GM12865 (cell line): ENCODE results near the gene ZNF316.
"Not testable (repeated sequence)": the region's sequence is repeated elsewhere in the genome, so short reads cannot be mapped to it uniquely, and the experiment has no call there.

ENCODE experiments used
- DNase-seq: peaks from one replicate; pipeline ENCODE4 v3.0.0; 2010; ENCODE audit warnings: low read depth
- H3K4me3 ChIP-seq: 2 replicates; pipeline ENCODE4 v1.5.1; 2011; ENCODE audit warnings: mild to moderate bottlenecking, low read depth, low read length, control low read depth
- TF ChIP-seq, protein P1 (sequence below): IDR thresholded peaks from 2 replicates; pipeline ENCODE4 v1.5.1; 2011; ENCODE audit warnings: low read length, control low read depth, low read depth, inconsistent platforms; ENCODE audit not compliant: insufficient read depth; ENCODE audit errors: missing control alignments

Gene ZNF316

DNA sequence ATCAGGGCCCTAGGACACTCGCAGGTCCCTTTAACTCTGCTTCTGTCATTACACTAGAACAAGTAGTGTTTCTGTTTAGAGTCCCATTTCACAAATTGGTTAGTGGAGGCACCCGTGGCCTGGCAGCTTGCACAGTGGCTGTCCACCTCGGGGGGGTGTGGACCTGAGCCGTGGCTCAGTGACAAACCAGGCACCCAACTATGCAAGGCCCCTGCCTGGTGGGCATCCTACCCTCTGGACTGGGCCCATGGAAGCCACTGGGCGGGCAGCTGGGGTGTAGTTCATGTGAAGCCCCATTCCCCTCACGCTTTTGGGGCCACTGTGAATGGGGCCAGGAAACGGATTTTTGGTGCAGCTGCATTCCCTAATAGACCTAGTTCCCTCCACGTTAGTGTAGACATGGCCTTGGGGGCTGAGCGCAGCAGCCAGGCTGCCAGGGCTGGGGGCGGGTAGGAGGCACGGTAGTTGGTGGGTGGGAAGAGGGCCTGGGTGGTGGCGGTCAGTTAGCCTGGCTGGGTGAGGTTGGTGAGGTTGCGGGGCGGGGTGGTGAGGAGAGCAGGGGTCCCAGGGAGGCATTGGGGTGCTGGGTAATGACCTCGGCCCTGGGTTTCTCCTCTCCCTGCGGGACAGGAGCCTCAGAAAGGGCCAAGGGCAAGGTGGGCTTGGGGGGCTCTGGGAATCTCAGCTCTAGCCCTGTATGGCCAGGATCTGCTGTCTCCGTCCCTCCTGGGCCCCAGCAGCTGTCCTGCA lies 18.7 kb downstream of the ZNF316 start:
- TF ChIP-seq, protein P1, sequence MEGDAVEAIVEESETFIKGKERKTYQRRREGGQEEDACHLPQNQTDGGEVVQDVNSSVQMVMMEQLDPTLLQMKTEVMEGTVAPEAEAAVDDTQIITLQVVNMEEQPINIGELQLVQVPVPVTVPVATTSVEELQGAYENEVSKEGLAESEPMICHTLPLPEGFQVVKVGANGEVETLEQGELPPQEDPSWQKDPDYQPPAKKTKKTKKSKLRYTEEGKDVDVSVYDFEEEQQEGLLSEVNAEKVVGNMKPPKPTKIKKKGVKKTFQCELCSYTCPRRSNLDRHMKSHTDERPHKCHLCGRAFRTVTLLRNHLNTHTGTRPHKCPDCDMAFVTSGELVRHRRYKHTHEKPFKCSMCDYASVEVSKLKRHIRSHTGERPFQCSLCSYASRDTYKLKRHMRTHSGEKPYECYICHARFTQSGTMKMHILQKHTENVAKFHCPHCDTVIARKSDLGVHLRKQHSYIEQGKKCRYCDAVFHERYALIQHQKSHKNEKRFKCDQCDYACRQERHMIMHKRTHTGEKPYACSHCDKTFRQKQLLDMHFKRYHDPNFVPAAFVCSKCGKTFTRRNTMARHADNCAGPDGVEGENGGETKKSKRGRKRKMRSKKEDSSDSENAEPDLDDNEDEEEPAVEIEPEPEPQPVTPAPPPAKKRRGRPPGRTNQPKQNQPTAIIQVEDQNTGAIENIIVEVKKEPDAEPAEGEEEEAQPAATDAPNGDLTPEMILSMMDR = no peak
- DNase-seq = no peak
- H3K4me3 ChIP-seq = no peak overlapping the region

DNA sequence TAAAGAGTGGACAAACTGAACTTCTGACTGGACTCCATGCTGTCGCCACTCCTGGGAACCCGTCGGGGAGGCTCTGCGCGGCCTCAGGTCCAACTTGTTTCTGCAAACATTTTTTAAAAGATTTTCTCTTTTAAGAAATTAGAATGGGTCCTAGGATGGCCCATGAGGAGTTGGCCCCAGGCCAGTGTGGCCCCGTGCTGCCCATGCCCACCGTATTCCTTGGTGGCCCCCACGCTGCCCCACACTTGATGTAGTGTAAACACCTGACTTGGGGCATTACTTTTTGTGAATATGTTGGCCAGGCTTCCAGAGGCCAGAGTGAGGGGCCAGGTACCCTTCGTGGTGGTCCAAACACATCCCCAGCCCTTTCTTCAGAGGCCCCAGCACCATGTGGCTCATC lies 19.3 kb downstream of the ZNF316 start:
- no peak for DNase-seq
- TF ChIP-seq, protein P1 = no peak
- H3K4me3 ChIP-seq = no peak overlapping the region

DNA sequence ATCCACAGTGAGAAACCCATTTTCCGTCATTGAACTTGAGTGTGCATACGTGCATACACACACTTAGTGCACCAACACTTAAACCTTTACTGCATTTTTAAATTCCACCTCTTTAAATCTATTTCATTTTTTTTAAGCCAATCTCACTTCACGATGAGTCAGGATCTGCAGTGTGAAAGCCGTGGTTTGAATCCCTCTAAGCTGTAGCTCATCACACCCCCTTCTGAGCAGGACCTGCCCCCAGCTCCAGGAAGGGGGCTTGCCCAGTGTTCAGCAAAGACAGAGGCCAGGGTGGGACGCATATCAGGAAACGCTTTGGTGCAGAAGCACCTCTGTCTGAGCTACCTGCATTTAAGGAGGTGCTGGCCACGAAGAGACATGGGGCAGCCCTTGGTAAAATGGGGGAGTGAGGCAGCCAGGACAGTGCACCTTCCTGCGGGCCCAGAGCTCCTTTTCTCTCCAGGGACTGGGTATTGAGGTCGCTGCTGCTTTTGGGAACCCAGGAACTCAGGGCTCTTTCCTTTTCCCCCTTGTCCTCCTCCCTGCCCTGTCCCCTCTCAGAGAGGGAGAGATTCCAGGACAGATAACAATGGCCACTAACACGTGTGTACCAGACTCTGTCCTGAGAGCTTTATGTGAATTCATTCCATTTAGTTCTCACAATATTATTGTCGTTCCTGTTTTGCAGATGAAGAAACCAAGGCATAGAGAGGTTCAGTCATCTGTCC lies 21.7 kb downstream of the ZNF316 start:
- DNase-seq = no peak
- H3K4me3 ChIP-seq = no peak overlapping the region
- TF ChIP-seq, protein P1 = no peak

DNA sequence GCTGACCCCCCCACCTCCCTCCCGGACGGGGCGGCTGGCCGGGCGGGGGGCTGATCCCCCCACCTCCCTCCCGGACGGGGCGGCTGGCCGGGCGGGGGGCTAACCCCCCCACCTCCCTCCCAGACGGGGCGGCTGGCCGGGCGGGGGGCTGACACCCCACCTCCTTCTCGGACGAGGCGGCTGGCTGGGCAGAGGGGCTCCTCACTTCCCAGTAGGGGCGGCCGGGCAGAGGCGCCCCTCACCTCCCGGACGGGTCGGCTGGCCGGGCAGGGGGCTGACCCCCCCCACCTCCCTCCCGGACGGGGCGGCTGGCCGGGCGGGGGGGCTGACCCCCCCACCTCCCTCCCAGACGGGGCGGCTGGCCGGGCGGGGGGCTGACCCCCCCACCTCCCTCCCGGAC lies 33.7 kb downstream of the ZNF316 start:
- DNase-seq, H3K4me3 ChIP-seq: not testable (repeated sequence)

DNA sequence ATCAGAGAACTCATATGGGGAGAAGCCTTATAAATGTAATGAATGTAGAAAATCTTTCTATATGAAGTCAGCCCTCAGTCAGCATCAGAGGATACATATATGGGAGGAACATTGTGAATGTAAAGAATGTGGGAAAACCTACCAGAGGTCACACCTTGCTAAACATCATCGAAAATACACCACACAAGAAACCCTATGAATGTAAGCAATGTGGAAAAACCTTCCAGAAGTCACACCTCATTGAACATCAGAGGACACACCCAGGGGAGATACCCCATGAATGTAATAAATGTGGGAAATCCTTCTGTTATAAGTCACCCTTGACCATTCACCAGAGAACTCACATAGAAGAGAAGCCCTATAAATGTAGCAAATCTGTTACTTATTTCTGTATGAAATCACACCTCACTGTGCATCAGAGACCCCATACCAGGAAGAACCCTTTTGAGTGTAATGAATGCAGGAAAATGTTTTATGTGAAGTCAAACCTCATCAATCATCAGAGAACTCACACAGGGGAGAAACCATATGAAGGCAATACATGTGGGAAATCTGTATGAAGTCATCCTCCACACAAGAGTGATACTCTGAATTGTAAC lies 38.8 kb downstream of the ZNF316 start:
- TF ChIP-seq, protein P1 = no peak
- no peak for DNase-seq
- no peak overlapping the region for H3K4me3 ChIP-seq

DNA sequence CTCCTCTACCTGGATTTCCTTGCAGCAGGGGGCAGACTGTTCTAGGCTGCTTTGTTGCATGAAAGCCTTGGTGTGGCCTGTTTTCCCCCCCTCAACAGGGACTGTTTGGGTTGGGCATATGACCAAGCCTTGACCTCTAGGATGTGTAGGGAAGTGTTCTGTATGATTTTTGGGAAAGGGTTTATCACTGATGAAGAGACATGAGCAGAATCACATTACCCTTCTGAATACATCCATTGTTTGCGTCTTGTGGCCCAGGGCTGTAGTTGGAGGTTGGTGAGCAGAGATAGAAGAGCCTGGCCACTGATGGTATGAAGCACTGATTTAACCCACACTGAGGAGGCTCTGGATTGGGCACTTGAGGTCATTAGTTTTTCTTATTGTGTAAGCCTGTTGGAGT lies 43.0 kb downstream of the ZNF316 start:
- TF ChIP-seq, protein P1 = no peak
- no peak overlapping the region for H3K4me3 ChIP-seq
- DNase-seq = no peak

DNA sequence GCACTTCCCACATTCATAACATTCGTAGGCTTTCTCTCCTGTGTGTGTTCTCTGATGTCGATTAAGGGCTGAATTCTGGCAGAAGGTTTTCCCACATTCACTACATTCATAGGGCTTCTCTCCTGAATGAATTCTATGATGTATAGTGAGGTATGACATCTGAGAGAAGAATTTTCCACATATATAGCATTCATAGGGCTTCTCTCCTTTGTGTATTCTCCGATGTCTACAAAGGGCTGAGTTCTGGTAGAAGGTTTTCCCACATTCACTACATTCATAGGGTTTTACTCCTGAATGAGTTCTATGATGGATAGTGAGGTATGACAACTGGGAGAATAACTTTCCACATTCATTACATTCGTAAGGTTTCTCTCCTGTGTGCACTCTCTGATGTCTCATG lies 54.0 kb downstream of the ZNF316 start:
- TF ChIP-seq, protein P1 = no peak
- no peak for DNase-seq
- H3K4me3 ChIP-seq = no peak overlapping the region
